ENCODE measurements around the gene NECTIN1. TPM values are rescaled to one million over a fixed set of nuclear protein-coding genes. Genes with fewer than 3 reads are reported as not detected.

NECTIN1 gene
- total and polyA plus RNA-seq, 2 of the 4 experiments (the other 2 are of a cell fraction): 2.3 to 4.2 TPM

GRCh38 chr11:119624629-119625028, 104.4 kb downstream of the NECTIN1 start:
- ChIA-PET POLR2A (ENCODE audit: unreplicated experiment) (no interaction called here), CTCF (no interaction called here)
- TF ChIP-seq FOS (IDR thresholded peaks at IDR 0.05; ENCODE audit: low read depth, low read length) (no peak), USF2 (IDR thresholded peaks at IDR 0.05; ENCODE audit: low read depth, low read length) (no peak), POLR2A (IDR thresholded peaks at IDR 0.05; ENCODE audit: low read depth, low read length) (no peak), RCOR1 (IDR thresholded peaks at IDR 0.05; ENCODE audit: insufficient replicate concordance, low read length) (no peak), BHLHE40 (IDR thresholded peaks at IDR 0.05; ENCODE audit: low read depth, low read length) (no peak), MAZ (IDR thresholded peaks at IDR 0.05; ENCODE audit: borderline replicate concordance, low read depth, low read length) (no peak), SMC3 (IDR thresholded peaks at IDR 0.05; ENCODE audit: low read depth, low read length) (no peak), CEBPB (IDR thresholded peaks at IDR 0.05; ENCODE audit: low read depth, low read length) (no peak), RFX5 (IDR thresholded peaks at IDR 0.05; ENCODE audit: low read depth, low read length) (no peak), MXI1 (IDR thresholded peaks at IDR 0.05; ENCODE audit: borderline replicate concordance, low read depth, low read length) (no peak), NFE2L2 (IDR thresholded peaks at IDR 0.05; ENCODE audit: low read depth, low read length) (no peak), RAD21 (IDR thresholded peaks at IDR 0.05; ENCODE audit: low read length) (no peak), CHD1 (IDR thresholded peaks at IDR 0.05; ENCODE audit: low read depth, low read length) (no peak), MAFK (IDR thresholded peaks at IDR 0.05; ENCODE audit: low read depth, low read length) (no peak)
- TF ChIP-seq, protein P1, sequence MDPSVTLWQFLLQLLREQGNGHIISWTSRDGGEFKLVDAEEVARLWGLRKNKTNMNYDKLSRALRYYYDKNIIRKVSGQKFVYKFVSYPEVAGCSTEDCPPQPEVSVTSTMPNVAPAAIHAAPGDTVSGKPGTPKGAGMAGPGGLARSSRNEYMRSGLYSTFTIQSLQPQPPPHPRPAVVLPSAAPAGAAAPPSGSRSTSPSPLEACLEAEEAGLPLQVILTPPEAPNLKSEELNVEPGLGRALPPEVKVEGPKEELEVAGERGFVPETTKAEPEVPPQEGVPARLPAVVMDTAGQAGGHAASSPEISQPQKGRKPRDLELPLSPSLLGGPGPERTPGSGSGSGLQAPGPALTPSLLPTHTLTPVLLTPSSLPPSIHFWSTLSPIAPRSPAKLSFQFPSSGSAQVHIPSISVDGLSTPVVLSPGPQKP (IDR thresholded peaks at IDR 0.05; ENCODE audit: borderline replicate concordance, low read depth, low read length): no peak
- TF ChIP-seq, protein P2, sequence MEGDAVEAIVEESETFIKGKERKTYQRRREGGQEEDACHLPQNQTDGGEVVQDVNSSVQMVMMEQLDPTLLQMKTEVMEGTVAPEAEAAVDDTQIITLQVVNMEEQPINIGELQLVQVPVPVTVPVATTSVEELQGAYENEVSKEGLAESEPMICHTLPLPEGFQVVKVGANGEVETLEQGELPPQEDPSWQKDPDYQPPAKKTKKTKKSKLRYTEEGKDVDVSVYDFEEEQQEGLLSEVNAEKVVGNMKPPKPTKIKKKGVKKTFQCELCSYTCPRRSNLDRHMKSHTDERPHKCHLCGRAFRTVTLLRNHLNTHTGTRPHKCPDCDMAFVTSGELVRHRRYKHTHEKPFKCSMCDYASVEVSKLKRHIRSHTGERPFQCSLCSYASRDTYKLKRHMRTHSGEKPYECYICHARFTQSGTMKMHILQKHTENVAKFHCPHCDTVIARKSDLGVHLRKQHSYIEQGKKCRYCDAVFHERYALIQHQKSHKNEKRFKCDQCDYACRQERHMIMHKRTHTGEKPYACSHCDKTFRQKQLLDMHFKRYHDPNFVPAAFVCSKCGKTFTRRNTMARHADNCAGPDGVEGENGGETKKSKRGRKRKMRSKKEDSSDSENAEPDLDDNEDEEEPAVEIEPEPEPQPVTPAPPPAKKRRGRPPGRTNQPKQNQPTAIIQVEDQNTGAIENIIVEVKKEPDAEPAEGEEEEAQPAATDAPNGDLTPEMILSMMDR (conservative IDR thresholded peaks at IDR 0.05; ENCODE audit: low read depth, low read length): no peak
- H3K4me1 ChIP-seq (ENCODE audit: control insufficient read depth, insufficient read depth, low read length): no peaks in the 10 kb centered on the region
- H4K91ac ChIP-seq (ENCODE audit: insufficient read depth, low read depth, low read length): no peak overlapping the region
- H3K79me1 ChIP-seq (ENCODE audit: low read depth in 1 of 2, low read length in 2 of 2): no peaks in the 10 kb centered on the region
- DNase-seq: no peak
- H4K5ac ChIP-seq (ENCODE audit: low read depth, low read length): no peak overlapping the region
- no peaks in the 10 kb centered on the region for H3K9me1 ChIP-seq (ENCODE audit: insufficient read depth, low read length)
- H3K4ac ChIP-seq (ENCODE audit: low read depth, low read length): no peak overlapping the region
- no peak overlapping the region for H4K8ac ChIP-seq (ENCODE audit: low read depth in 2 of 2, low read length in 2 of 2)
- intact Hi-C loops (cut with micrococcal nuclease) (no loop called here), dilution Hi-C loops (cut with HindIII; ENCODE audit: low sequenced_read_pairs, unreplicated experiment) (no loop called here), in situ Hi-C loops (cut with MboI; ENCODE audit: low sequenced_read_pairs) (no loop called here)
- no peaks in the 10 kb centered on the region for H3K9me3 ChIP-seq (ENCODE audit: control insufficient read depth, insufficient read depth, low read length)
- H2AK9ac ChIP-seq (replicated peaks; ENCODE audit: low read depth, low read length, poor library complexity): no peak overlapping the region
- no TSS peak for BruUV-seq (replicated peaks)
- no peak overlapping the region for H3K18ac ChIP-seq (ENCODE audit: low read depth, low read length)
- WGBS, 2 experiments (ENCODE audit: extremely low coverage in 2 of 2, insufficient read length in 1 of 2): 87% methylated on average over 3 of the region's 6 CpGs; no CpG with 5 or more reads in 1 of the 2 experiments
- ATAC-seq (ENCODE audit: low read depth): no peak
- no peak overlapping the region for H3K27ac ChIP-seq (ENCODE audit: insufficient read depth, low read length)
- no peak overlapping the region for H3K4me2 ChIP-seq (ENCODE audit: low read depth, low read length)
- peaks cover 29% of the 10 kb centered on the region for H3K27me3 ChIP-seq (ENCODE audit: control insufficient read depth, insufficient read depth, low read length)
- no peak overlapping the region for H2BK15ac ChIP-seq (ENCODE audit: low read depth, low read length)
- H3K23ac ChIP-seq (ENCODE audit: low read depth, low read length): no peak overlapping the region
- no peak overlapping the region for H2BK120ac ChIP-seq (ENCODE audit: low read depth, low read length)
- no peak overlapping the region for H2BK20ac ChIP-seq (ENCODE audit: low read depth, low read length)
- H2AFZ ChIP-seq (replicated peaks; ENCODE audit: low read length, poor library complexity): no peak overlapping the region
- H4K20me1 ChIP-seq (ENCODE audit: insufficient read depth, low read length): no peaks in the 10 kb centered on the region
- H2AK5ac ChIP-seq (ENCODE audit: low read depth, low read length): no peak overlapping the region
- H2BK5ac ChIP-seq (ENCODE audit: low read depth, low read length, poor library complexity, severe bottlenecking): no peak overlapping the region
- H3K9ac ChIP-seq (ENCODE audit: low read depth, low read length): no peak overlapping the region
- no peaks in the 10 kb centered on the region for H3K36me3 ChIP-seq (ENCODE audit: control insufficient read depth, insufficient read depth, low read length)
- H3K56ac ChIP-seq (ENCODE audit: extremely low read depth, insufficient read depth, low read length): no peak overlapping the region
- no peak overlapping the region for H3K4me3 ChIP-seq (ENCODE audit: insufficient read depth, low read depth, low read length)
- no peak overlapping the region for H3K14ac ChIP-seq (replicated peaks; ENCODE audit: low read depth, low read length)

All from IMR-90 (cell line).